ENCODE data around the gene TPST1. TPM values are rescaled to one million over a fixed set of nuclear protein-coding genes. Genes with fewer than 3 reads are reported as not detected.

TPST1 gene
- total RNA-seq, 1 experiment from 2014 or later, result 15.9 TPM

DNA sequence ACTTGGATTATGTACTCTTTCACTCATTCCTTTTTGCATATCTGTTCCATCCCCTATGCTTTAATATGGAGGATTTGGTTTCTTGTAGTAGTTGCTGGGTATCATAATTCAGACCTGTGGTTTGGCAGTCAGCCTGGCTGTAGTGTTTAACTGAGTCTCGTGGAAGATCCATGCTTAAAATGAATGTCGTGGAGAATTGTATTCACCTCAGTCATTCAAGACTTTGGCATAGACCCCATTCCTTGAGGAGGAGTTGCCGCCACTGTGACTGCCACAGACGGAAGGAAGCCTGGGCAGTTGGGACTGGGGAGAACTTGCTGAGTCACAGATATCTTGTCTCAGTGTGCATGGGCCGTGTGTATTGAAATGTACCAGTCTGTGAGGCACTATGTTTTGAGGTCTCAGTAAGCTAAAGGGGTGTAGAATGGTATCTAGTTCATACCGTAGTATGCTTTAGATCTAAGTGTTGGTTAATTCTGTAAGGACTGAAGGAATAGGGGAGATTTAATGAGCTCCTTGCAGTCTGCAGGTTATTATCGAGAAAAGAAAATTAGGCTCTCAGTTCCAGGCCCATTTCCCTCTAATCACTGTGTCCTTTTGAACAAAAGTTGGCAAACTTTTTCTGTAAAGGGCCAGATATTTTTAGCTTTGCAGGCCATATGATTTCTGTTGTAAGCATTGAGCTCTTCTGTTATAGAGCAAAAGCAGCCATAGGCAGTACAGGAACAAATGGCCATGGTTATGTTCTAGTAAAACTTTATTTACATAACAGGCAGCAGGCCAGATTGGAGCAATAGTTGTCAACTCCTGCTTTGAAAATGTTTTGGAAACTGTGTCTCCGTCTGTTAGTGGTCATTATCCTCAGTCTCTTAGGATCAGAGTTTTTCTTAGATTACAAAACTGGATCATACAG lies 76.8 kb downstream of the TPST1 start:
- Histone ChIP-seq H2BK15ac (ENCODE audit: low read depth, low read length) (no peak overlapping the region), H3K9me3 (ENCODE audit: control insufficient read depth, low read depth, low read length) (no peaks in the 10 kb centered on the region), H3T11ph (ENCODE audit: low read length) (no peak overlapping the region), H3K4me1 (ENCODE audit: insufficient read depth, low read length) (no peaks in the 10 kb centered on the region), H3K79me1 (ENCODE audit: insufficient read depth, low read depth, low read length, poor library complexity, severe bottlenecking) (no peaks in the 10 kb centered on the region), H2BK12ac (ENCODE audit: insufficient read length, low read depth, low read length) (no peak overlapping the region), H3K4ac (ENCODE audit: low read depth, low read length) (no peak overlapping the region), H4K8ac (replicated peaks; ENCODE audit: insufficient read length, low read depth, low read length) (no peak overlapping the region), H4K20me1 (ENCODE audit: control insufficient read depth, insufficient read depth, insufficient read length) (no peaks in the 10 kb centered on the region), H2BK5ac (ENCODE audit: insufficient read length, low read length) (no peak overlapping the region), H3K18ac (ENCODE audit: insufficient read length, low read depth, low read length) (no peak overlapping the region), H3K27me3 (ENCODE audit: insufficient read depth, low read length) (no peaks in the 10 kb centered on the region), H3K27ac (ENCODE audit: insufficient read length, low read depth, low read length) (no peak overlapping the region), H3K56ac (ENCODE audit: insufficient read length, low read depth, low read length) (no peak overlapping the region), H4K5ac (ENCODE audit: insufficient read length, low read depth, low read length) (no peak overlapping the region), H3K14ac (ENCODE audit: insufficient read depth, low read length) (no peak overlapping the region), H3K23me2 (ENCODE audit: insufficient read length, low read depth, low read length, poor library complexity, severe bottlenecking) (no peaks in the 10 kb centered on the region), H3K23ac (ENCODE audit: insufficient read length, low read depth, low read length) (no peak overlapping the region), H3K4me2 (ENCODE audit: insufficient read depth, insufficient read length, low read length) (no peak overlapping the region), H2AK5ac (ENCODE audit: insufficient read length, low read length) (no peak overlapping the region), H2AFZ (ENCODE audit: low read length) (no peak overlapping the region), H3K79me2 (ENCODE audit: insufficient read depth, low read length) (no peaks in the 10 kb centered on the region), H2BK20ac (ENCODE audit: low read depth, low read length, poor library complexity, severe bottlenecking) (no peak overlapping the region), H4K91ac (ENCODE audit: insufficient read length, low read depth, low read length) (no peak overlapping the region), H2BK120ac (ENCODE audit: low read depth, low read length, poor library complexity, severe bottlenecking) (no peak overlapping the region), H3K9ac (ENCODE audit: extremely low read depth, insufficient read length, low read length) (no peak overlapping the region)
- Mint-ChIP-seq H3K9me3 (peaks cover 2 to 3% of the 10 kb centered on the region in 2 experiments), H3K4me1 (peaks cover 13 to 16% of the 10 kb centered on the region in 2 experiments), H3K27ac (peak overlapping the region in 2 of 3 experiments; percentile 50; a peak in 3 of 7 replicates), H3K27me3 (ENCODE audit: low read depth) (no peaks in the 10 kb centered on the region), H3K36me3 (ENCODE audit: insufficient read depth in 1 of 3, low read depth in 3 of 3) (peaks cover 2 to 4% (median 3%) of the 10 kb centered on the region in 3 experiments; a peak in 6 of 7 replicates), H3K4me3 (no peak overlapping the region)
- no CpG with 5 or more reads among the region's 8 CpGs for WGBS (ENCODE audit: extremely low coverage, insufficient read length, low lambda C conversion rate)
- no peak for DNase-seq
- TF ChIP-seq, protein P1, sequence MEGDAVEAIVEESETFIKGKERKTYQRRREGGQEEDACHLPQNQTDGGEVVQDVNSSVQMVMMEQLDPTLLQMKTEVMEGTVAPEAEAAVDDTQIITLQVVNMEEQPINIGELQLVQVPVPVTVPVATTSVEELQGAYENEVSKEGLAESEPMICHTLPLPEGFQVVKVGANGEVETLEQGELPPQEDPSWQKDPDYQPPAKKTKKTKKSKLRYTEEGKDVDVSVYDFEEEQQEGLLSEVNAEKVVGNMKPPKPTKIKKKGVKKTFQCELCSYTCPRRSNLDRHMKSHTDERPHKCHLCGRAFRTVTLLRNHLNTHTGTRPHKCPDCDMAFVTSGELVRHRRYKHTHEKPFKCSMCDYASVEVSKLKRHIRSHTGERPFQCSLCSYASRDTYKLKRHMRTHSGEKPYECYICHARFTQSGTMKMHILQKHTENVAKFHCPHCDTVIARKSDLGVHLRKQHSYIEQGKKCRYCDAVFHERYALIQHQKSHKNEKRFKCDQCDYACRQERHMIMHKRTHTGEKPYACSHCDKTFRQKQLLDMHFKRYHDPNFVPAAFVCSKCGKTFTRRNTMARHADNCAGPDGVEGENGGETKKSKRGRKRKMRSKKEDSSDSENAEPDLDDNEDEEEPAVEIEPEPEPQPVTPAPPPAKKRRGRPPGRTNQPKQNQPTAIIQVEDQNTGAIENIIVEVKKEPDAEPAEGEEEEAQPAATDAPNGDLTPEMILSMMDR (conservative IDR thresholded peaks at IDR 0.05), result no peak
